Measurements from ENCODE around the gene POLH.

GRCh38 chr6:43575772-43576551 is at the start of gene POLH, which contains the start of gene XPO5:
- no peak for TF ChIP-seq FOXM1 (IDR thresholded peaks at IDR 0.05; ENCODE audit: borderline replicate concordance)
- TF ChIP-seq CTBP1 (IDR thresholded peaks at IDR 0.05; ENCODE audit: borderline replicate concordance), result no peak
- no peak; the same call in 1 of the 2 replicates for TF ChIP-seq PKNOX1 (IDR thresholded peaks at IDR 0.05)
